Mucosa of descending colon (tissue), 3 donors: ENCODE results near the gene CDC23. TPM values are rescaled to one million over a fixed set of nuclear protein-coding genes. Genes with fewer than 3 reads are reported as not detected.

Experiments used
- ATAC-seq: fragments of 200-7000 bp; cut with Tn5 transposase; one replicate; pipeline ENCODE4 v1.9.1; 2020; ENCODE audit warnings: mild to moderate bottlenecking, moderate library complexity
- DNase-seq, 3 donors: peaks; one replicate each; pipeline ENCODE4 v3.0.0-alpha.2; 2020
- H3K36me3 ChIP-seq: fragments of 200-600 bp; one replicate; pipeline ENCODE4 v1.8.0; 2021; ENCODE audit warnings: low read depth, mild to moderate bottlenecking
- H3K4me1 ChIP-seq: fragments of 200-600 bp; one replicate; pipeline ENCODE4 v1.8.0; 2021; ENCODE audit warnings: low read depth, mild to moderate bottlenecking
- H3K4me3 ChIP-seq: fragments of 200-600 bp; one replicate; pipeline ENCODE4 v1.8.0; 2021; ENCODE audit warnings: mild to moderate bottlenecking
- H3K9me3 ChIP-seq: fragments of 200-600 bp; one replicate; pipeline ENCODE4 v1.8.0; 2021; ENCODE audit warnings: mild to moderate bottlenecking
- intact Hi-C, 2 donors: fragments of 100-400 bp; cut with DNase I in 1 of 2; cut with micrococcal nuclease in 1 of 2; formaldehyde crosslinking; loops; one replicate each; pipeline versions ENCODE4 v1.11.0 to v1.11.1; 2022; cut with DNase I, micrococcal nuclease
- total RNA-seq, 3 donors: library from RNA; stranded (reverse); fragmentation: NEBNext Ultra II Directional in 2 of 3; extraction: Animal tissue kit (Norgen Biotek cat#: 25700) in 2 of 3; gene quantifications; one replicate each; pipeline versions ENCODE4 v1.2.1 to v1.2.4, GENCODE V29; 2021 to 2023
- TF ChIP-seq, protein P1 (sequence below): fragments of 200-600 bp; IDR thresholded peaks from one replicate; pipeline ENCODE4 v1.8.0; 2022; ENCODE audit warnings: antibody characterized with exemption, mild to moderate bottlenecking
- donor health status: DM: no; HTN: no; CAD: no; lungs with moderate emphysema.
- donor health status: DM: no; HTN: no; CAD: no.
- donor health status: DM: no; HTN: yes; CAD: no.

Gene CDC23
- total RNA-seq, 3 donors from 2014 or later = 19.3 to 22.2 (median 21.9) TPM

- no peaks in the 10 kb centered on the region for H3K36me3 ChIP-seq
- H3K4me1 ChIP-seq = peaks cover 12% of the 10 kb centered on the region
- intact Hi-C loops = no loop called here
- TF ChIP-seq, protein P1, sequence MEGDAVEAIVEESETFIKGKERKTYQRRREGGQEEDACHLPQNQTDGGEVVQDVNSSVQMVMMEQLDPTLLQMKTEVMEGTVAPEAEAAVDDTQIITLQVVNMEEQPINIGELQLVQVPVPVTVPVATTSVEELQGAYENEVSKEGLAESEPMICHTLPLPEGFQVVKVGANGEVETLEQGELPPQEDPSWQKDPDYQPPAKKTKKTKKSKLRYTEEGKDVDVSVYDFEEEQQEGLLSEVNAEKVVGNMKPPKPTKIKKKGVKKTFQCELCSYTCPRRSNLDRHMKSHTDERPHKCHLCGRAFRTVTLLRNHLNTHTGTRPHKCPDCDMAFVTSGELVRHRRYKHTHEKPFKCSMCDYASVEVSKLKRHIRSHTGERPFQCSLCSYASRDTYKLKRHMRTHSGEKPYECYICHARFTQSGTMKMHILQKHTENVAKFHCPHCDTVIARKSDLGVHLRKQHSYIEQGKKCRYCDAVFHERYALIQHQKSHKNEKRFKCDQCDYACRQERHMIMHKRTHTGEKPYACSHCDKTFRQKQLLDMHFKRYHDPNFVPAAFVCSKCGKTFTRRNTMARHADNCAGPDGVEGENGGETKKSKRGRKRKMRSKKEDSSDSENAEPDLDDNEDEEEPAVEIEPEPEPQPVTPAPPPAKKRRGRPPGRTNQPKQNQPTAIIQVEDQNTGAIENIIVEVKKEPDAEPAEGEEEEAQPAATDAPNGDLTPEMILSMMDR = no peak
- no peaks in the 10 kb centered on the region for H3K9me3 ChIP-seq
- DNase-seq (no peak), ATAC-seq (no peak)
- no peak overlapping the region for H3K4me3 ChIP-seq
Observed at GRCh38 chr5:138182808-138183207, 30.3 kb downstream of the CDC23 start.

DNA sequence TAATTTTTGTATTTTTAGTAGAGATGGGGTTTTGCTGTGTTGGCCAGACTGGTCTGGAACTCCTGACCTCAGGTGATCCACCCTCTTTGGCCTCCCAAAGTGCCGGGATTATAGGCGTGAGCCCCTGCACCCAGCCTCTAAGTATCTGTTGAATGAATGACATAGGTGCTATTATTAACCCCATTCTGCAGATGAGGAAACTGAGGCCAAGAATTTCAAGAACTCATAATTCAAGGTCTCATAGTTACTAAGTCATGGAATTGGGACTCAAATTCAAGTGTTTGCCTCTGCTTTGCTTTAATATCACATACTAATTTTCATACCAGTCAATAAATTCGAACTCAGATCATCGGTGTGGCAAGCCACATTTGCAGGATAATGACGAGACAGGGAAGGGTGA lies 32.3 kb downstream of the CDC23 start:
- no peak for DNase-seq

GRCh38 chr5:138180183-138180782 lies 32.8 kb downstream of the CDC23 start:
- Histone ChIP-seq H3K9me3 (no peaks in the 10 kb centered on the region), H3K4me1 (peaks cover 19% of the 10 kb centered on the region), H3K4me3 (no peak overlapping the region), H3K36me3 (no peaks in the 10 kb centered on the region)
- DNase-seq (peak in 1 of 3 donors; percentile 6), ATAC-seq (peak; percentile 34)
- intact Hi-C loops = no loop called here
- TF ChIP-seq, protein P1 = no peak

More for the DNA sequence above, 32.3 kb downstream of the CDC23 start:
- H3K36me3 ChIP-seq = no peaks in the 10 kb centered on the region
- intact Hi-C loops = no loop called here
- TF ChIP-seq, protein P1 = no peak
- H3K4me1 ChIP-seq = peaks cover 19% of the 10 kb centered on the region
- H3K4me3 ChIP-seq = no peak overlapping the region
- H3K9me3 ChIP-seq = no peaks in the 10 kb centered on the region
- ATAC-seq = no peak

DNA sequence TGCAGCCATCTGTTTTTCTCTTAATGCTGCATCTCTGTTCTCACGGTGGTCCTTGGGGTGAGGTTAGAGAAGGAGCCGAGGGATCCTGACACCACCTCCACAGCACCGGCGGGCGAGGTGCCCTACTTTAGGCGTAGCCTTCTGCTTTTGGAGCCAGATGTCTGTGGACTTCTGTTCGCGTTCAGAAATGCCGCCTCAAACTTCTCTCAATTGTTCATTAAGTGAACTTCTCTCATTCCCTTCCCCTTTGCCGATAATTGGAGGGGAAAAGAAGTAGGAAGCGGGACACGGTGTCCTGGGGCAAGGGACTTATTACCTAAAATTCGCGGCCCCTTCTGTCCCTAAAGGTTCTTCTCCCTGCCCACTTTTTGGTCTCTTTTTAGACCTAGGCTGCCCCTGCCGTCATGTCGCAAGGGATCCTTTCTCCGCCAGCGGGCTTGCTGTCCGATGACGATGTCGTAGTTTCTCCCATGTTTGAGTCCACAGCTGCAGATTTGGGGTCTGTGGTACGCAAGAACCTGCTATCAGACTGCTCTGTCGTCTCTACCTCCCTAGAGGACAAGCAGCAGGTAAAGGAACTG lies 33.8 kb downstream of the CDC23 start:
- peaks cover 19% of the 10 kb centered on the region for H3K4me1 ChIP-seq
- no peaks in the 10 kb centered on the region for H3K9me3 ChIP-seq
- TF ChIP-seq, protein P1 = no peak
- DNase-seq (peak in 1 of 3 donors; percentile 6), ATAC-seq (peak; percentile 1)
- no peaks in the 10 kb centered on the region for H3K36me3 ChIP-seq
- no peak overlapping the region for H3K4me3 ChIP-seq
- intact Hi-C loops = no loop called here

- Histone ChIP-seq H3K4me3 (peak within 1 kb of the TSS; percentile 88), H3K4me1 (peaks cover 19% of the 10 kb centered on the region), H3K36me3 (no peaks in the 10 kb centered on the region), H3K9me3 (no peaks in the 10 kb centered on the region)
- intact Hi-C loops = no loop called here
- TF ChIP-seq, protein P1 = no peak
- DNase-seq = peak; percentile 92 to 99 (median 96)
- ATAC-seq = peak; percentile 96
Observed at GRCh38 chr5:138178516-138179276, 34.4 kb downstream of the CDC23 start, which contains the start of the genes BRD8 and KIF20A. Gene BRD8 (minus strand): TSS chr5:138178630. CDS start chr5:138178614, 16 bp downstream. Gene KIF20A (plus strand): TSS chr5:138179112. CDS start chr5:138179681, 569 bp downstream.
